ENCODE results near the gene TICAM2.

TICAM2 gene

GRCh38 chr5:115544436-115545350, 57.6 kb downstream of the TICAM2 start, which contains the start of gene FEM1C (continued):
- no peak for TF ChIP-seq ZSCAN16 (tag by site-specific recombination; IDR thresholded peaks at IDR 0.05)
- 0 out of 2 replicates have a peak, but pooled peaks have one; percentile 17 for TF ChIP-seq ZNF488 (tag by site-specific recombination; IDR thresholded peaks at IDR 0.05)
- no peak for TF ChIP-seq ZNF221 (tag by site-specific recombination; IDR thresholded peaks at IDR 0.05; ENCODE audit: borderline replicate concordance)
- TF ChIP-seq ZNF561 (tag by site-specific recombination; IDR thresholded peaks at IDR 0.05; ENCODE audit: borderline replicate concordance), result peak; percentile 86
- TF ChIP-seq YY2 (tag by site-specific recombination; IDR thresholded peaks at IDR 0.05), result 0 out of 2 replicates have a peak, but pooled peaks have one; percentile 34
- TF ChIP-seq, protein P1, sequence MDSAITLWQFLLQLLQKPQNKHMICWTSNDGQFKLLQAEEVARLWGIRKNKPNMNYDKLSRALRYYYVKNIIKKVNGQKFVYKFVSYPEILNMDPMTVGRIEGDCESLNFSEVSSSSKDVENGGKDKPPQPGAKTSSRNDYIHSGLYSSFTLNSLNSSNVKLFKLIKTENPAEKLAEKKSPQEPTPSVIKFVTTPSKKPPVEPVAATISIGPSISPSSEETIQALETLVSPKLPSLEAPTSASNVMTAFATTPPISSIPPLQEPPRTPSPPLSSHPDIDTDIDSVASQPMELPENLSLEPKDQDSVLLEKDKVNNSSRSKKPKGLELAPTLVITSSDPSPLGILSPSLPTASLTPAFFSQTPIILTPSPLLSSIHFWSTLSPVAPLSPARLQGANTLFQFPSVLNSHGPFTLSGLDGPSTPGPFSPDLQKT (IDR thresholded peaks at IDR 0.05; ENCODE audit: borderline replicate concordance, low read depth, low read length), result no peak
- TF ChIP-seq OVOL3 (tag by site-specific recombination; IDR thresholded peaks at IDR 0.05), result no peak
- TF ChIP-seq, protein P2, sequence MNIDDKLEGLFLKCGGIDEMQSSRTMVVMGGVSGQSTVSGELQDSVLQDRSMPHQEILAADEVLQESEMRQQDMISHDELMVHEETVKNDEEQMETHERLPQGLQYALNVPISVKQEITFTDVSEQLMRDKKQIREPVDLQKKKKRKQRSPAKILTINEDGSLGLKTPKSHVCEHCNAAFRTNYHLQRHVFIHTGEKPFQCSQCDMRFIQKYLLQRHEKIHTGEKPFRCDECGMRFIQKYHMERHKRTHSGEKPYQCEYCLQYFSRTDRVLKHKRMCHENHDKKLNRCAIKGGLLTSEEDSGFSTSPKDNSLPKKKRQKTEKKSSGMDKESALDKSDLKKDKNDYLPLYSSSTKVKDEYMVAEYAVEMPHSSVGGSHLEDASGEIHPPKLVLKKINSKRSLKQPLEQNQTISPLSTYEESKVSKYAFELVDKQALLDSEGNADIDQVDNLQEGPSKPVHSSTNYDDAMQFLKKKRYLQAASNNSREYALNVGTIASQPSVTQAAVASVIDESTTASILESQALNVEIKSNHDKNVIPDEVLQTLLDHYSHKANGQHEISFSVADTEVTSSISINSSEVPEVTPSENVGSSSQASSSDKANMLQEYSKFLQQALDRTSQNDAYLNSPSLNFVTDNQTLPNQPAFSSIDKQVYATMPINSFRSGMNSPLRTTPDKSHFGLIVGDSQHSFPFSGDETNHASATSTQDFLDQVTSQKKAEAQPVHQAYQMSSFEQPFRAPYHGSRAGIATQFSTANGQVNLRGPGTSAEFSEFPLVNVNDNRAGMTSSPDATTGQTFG (tag by site-specific recombination; IDR thresholded peaks at IDR 0.05; ENCODE audit: borderline replicate concordance), result no peak
- TF ChIP-seq FEZF1 (tag by site-specific recombination; IDR thresholded peaks at IDR 0.05), result no peak
- TF ChIP-seq ZNF133 (tag by site-specific recombination; IDR thresholded peaks at IDR 0.05), result 0 out of 2 replicates have a peak, but pooled peaks have one; percentile 25
- TF ChIP-seq, protein P3, sequence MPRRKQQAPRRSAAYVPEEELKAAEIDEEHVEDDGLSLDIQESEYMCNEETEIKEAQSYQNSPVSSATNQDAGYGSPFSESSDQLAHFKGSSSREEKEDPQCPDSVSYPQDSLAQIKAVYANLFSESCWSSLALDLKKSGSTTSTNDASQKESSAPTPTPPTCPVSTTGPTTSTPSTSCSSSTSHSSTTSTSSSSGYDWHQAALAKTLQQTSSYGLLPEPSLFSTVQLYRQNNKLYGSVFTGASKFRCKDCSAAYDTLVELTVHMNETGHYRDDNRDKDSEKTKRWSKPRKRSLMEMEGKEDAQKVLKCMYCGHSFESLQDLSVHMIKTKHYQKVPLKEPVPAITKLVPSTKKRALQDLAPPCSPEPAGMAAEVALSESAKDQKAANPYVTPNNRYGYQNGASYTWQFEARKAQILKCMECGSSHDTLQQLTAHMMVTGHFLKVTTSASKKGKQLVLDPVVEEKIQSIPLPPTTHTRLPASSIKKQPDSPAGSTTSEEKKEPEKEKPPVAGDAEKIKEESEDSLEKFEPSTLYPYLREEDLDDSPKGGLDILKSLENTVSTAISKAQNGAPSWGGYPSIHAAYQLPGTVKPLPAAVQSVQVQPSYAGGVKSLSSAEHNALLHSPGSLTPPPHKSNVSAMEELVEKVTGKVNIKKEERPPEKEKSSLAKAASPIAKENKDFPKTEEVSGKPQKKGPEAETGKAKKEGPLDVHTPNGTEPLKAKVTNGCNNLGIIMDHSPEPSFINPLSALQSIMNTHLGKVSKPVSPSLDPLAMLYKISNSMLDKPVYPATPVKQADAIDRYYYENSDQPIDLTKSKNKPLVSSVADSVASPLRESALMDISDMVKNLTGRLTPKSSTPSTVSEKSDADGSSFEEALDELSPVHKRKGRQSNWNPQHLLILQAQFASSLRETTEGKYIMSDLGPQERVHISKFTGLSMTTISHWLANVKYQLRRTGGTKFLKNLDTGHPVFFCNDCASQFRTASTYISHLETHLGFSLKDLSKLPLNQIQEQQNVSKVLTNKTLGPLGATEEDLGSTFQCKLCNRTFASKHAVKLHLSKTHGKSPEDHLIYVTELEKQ (tag by site-specific recombination; IDR thresholded peaks at IDR 0.05; ENCODE audit: borderline replicate concordance), result no peak
- no peak for TF ChIP-seq ZNF837 (tag by site-specific recombination; IDR thresholded peaks at IDR 0.05)
- TF ChIP-seq ZNF530 (tag by site-specific recombination; IDR thresholded peaks at IDR 0.05; ENCODE audit: low read depth), result no peak
- TF ChIP-seq ZNF146 (tag by site-specific recombination; IDR thresholded peaks at IDR 0.05), result 0 out of 2 replicates have a peak, but pooled peaks have one; percentile 2
- TF ChIP-seq ZNF169 (tag by site-specific recombination; IDR thresholded peaks at IDR 0.05), result no peak
- no peak for TF ChIP-seq ZNF423 (tag by site-specific recombination; IDR thresholded peaks at IDR 0.05)
- TF ChIP-seq KLF7 (tag by site-specific recombination; IDR thresholded peaks at IDR 0.05; ENCODE audit: borderline replicate concordance), result no peak; the same call in 1 of the 2 replicates
- peak; percentile 78 for TF ChIP-seq ZXDB (tag by site-specific recombination; IDR thresholded peaks at IDR 0.05)
- TF ChIP-seq ZNF48 (tag by site-specific recombination; IDR thresholded peaks at IDR 0.05), result no peak
- TF ChIP-seq ZBTB21 (tag by site-specific recombination; IDR thresholded peaks at IDR 0.05), result no peak
- TF ChIP-seq ZNF362 (tag by site-specific recombination; IDR thresholded peaks at IDR 0.05), result no peak
- TF ChIP-seq, protein P4, sequence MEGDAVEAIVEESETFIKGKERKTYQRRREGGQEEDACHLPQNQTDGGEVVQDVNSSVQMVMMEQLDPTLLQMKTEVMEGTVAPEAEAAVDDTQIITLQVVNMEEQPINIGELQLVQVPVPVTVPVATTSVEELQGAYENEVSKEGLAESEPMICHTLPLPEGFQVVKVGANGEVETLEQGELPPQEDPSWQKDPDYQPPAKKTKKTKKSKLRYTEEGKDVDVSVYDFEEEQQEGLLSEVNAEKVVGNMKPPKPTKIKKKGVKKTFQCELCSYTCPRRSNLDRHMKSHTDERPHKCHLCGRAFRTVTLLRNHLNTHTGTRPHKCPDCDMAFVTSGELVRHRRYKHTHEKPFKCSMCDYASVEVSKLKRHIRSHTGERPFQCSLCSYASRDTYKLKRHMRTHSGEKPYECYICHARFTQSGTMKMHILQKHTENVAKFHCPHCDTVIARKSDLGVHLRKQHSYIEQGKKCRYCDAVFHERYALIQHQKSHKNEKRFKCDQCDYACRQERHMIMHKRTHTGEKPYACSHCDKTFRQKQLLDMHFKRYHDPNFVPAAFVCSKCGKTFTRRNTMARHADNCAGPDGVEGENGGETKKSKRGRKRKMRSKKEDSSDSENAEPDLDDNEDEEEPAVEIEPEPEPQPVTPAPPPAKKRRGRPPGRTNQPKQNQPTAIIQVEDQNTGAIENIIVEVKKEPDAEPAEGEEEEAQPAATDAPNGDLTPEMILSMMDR (tag by site-specific recombination; IDR thresholded peaks at IDR 0.05), result peak; percentile 16; the same call in 1 of the 2 replicates
- TF ChIP-seq ZNF404 (tag by site-specific recombination; IDR thresholded peaks at IDR 0.05), result 0 out of 2 replicates have a peak, but pooled peaks have one; percentile 16
- peak; percentile 82 for TF ChIP-seq ZFP69B (tag by site-specific recombination; IDR thresholded peaks at IDR 0.05)
- TF ChIP-seq IKZF3 (tag by site-specific recombination; IDR thresholded peaks at IDR 0.05), result no peak
- TF ChIP-seq ZNF677 (tag by site-specific recombination; IDR thresholded peaks at IDR 0.05), result no peak
- 0 out of 2 replicates have a peak, but pooled peaks have one; percentile 11 for TF ChIP-seq ZNF366 (tag by site-specific recombination; conservative IDR thresholded peaks at IDR 0.05)
- no peak for TF ChIP-seq ZNF830 (tag by site-specific recombination; IDR thresholded peaks at IDR 0.05; ENCODE audit: low read depth)

Data from HEK293 (cell line).